Gastroesophageal sphincter (tissue), 3 donors: ENCODE measurements around the gene CHST3.

Experiments used
- CTCF ChIP-seq, 4 experiments: fragments of 200-600 bp in 2 of 4; fragments of 450-650 bp in 2 of 4; sonication (generic) in 1 of 4; IDR thresholded peaks; one replicate each; pipeline ENCODE4 v1.5.1; 2017 to 2019; ENCODE audit warnings: antibody characterized with exemption in 4 of 4, mild to moderate bottlenecking in 2 of 4, moderate library complexity in 2 of 4
- POLR2A ChIP-seq, 2 donors: fragments of 450-650 bp; IDR thresholded peaks; one replicate each; pipeline ENCODE4 v1.6.1; 2017; ENCODE audit warnings: antibody characterized with exemption in 2 of 2, mild to moderate bottlenecking in 2 of 2, moderate library complexity in 1 of 2
- POLR2AphosphoS5 ChIP-seq: sonication (generic); formaldehyde crosslinking; IDR thresholded peaks from one replicate; pipeline ENCODE4 v1.6.1; 2017; ENCODE audit warnings: antibody characterized with exemption

GRCh38 chr10:72043016-72043834, 79.0 kb downstream of the CHST3 start:
- no peak for TF ChIP-seq CTCF (IDR thresholded peaks at IDR 0.05)
- no peak for TF ChIP-seq POLR2AphosphoS5
- no peak for TF ChIP-seq POLR2A (IDR thresholded peaks at IDR 0.05)
